ENCODE measurements around the gene HTT. TPM values are rescaled to one million over a fixed set of nuclear protein-coding genes. Genes with fewer than 3 reads are reported as not detected.

Gene HTT
- total and polyA plus RNA-seq, 10 of the 15 experiments (the other 5 are each of a cell fraction or from before 2014, with no cell fraction given) = 3.3 to 113 (median 43.3) TPM

DNA sequence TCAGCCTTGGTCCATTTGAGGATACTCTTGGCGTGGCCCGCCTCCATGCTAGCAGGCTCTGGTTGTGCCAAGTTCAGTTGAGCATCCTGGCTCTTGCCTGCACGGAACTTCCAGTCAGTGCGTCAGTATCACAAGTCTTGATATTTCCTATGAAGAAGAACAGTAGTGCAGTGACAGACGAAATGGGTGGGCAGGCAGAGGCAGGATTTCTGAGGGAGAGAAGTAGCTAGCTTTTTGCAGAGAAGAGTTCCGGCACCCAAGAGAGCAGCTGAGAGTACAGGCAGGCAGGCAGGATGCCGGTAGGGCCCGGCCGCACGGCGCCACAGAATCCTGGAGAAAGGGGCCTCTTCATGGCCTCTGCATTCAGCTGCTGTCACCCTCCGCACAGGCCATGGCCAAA is 118.3 kb downstream of the HTT start:
- H2AFZ ChIP-seq (ENCODE audit: control insufficient read depth, low read depth, low read length) = no peak overlapping the region
- H3K27ac ChIP-seq (ENCODE audit: control insufficient read depth, insufficient read depth) = no peak overlapping the region
- BruUV-seq (replicated peaks) = no TSS peak
- H3K9me3 ChIP-seq (replicated peaks; ENCODE audit: control insufficient read depth, insufficient read depth, low read length) = no peaks in the 10 kb centered on the region
- H4K20me1 ChIP-seq (ENCODE audit: control insufficient read depth, insufficient read depth) = 0 out of 2 replicates have a peak, but pooled peaks cover 2% of the 10 kb centered on the region
- H3K4me3 ChIP-seq = no peak overlapping the region
- H3K4me2 ChIP-seq (ENCODE audit: control insufficient read depth, insufficient read depth) = no peak overlapping the region
- no peaks in the 10 kb centered on the region for H3K27me3 ChIP-seq (replicated peaks in 1 of 2; ENCODE audit: control insufficient read depth in 2 of 2, insufficient read depth in 2 of 2, low read length in 1 of 2)
- DNase-seq (ENCODE audit: low read depth, low spot score) (no peak), FAIRE-seq (no peak), ATAC-seq (no peak)
- intact Hi-C loops (cut with micrococcal nuclease; ENCODE audit: unreplicated experiment) = no loop called here
- TF ChIP-seq SPI1 (IDR thresholded peaks at IDR 0.05; ENCODE audit: borderline replicate concordance, insufficient read depth, low read depth, low read length) (no peak), BACH1 (IDR thresholded peaks at IDR 0.05; ENCODE audit: borderline replicate concordance) (no peak), ZZZ3 (IDR thresholded peaks at IDR 0.05; ENCODE audit: control insufficient read depth, insufficient read length, low read depth) (no peak), NFIC (IDR thresholded peaks at IDR 0.05; ENCODE audit: low read depth, low read length) (no peak), HDAC6 (IDR thresholded peaks at IDR 0.05; ENCODE audit: unreplicated experiment) (no peak), BCLAF1 (IDR thresholded peaks at IDR 0.05) (no peak), TARDBP (IDR thresholded peaks at IDR 0.05; ENCODE audit: borderline replicate concordance) (no peak), CBFB (IDR thresholded peaks at IDR 0.05; ENCODE audit: low read depth) (no peak)
- TF ChIP-seq, protein P1, sequence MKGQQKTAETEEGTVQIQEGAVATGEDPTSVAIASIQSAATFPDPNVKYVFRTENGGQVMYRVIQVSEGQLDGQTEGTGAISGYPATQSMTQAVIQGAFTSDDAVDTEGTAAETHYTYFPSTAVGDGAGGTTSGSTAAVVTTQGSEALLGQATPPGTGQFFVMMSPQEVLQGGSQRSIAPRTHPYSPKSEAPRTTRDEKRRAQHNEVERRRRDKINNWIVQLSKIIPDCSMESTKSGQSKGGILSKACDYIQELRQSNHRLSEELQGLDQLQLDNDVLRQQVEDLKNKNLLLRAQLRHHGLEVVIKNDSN (IDR thresholded peaks at IDR 0.05; ENCODE audit: borderline replicate concordance, extremely low read length, insufficient read depth, low read depth, low read length) = no peak
- RAD21 ChIA-PET (ENCODE audit: unreplicated experiment) = no interaction called here
- H3K4me1 ChIP-seq (ENCODE audit: control insufficient read depth, insufficient read depth, low read length) = no peaks in the 10 kb centered on the region
- 99% methylated on average over 12 of the region's 12 CpGs for WGBS (ENCODE audit: insufficient coverage, insufficient replicate concordance, low lambda C conversion rate, missing lambda C conversion rate)
- POLR2A ChIA-PET = no interaction called here
- H3K9ac ChIP-seq (ENCODE audit: control insufficient read depth, insufficient read depth, low read length) = no peak overlapping the region
- SMC1A ChIA-PET (ENCODE audit: uncharacterized antibody, unreplicated experiment) = interaction anchor here (0.8 kb wide), 1 partner anchor 16 kb away, joined by 3 read pairs; no protein-coding TSS in a partner anchor
- H3K79me2 ChIP-seq (ENCODE audit: control insufficient read depth, insufficient read depth, low read length) = no peaks in the 10 kb centered on the region
- peaks cover 32 to 48% of the 10 kb centered on the region in 2 experiments for H3K36me3 ChIP-seq (ENCODE audit: control insufficient read depth in 2 of 2, insufficient read depth in 2 of 2, low read length in 1 of 2)
- in situ Hi-C loops (cut with MboI) = no loop called here
- CTCF ChIA-PET = interaction anchor here (0.8 to 1.2 kb wide), 3 partner anchors 154 to 289 kb away, joined by 3 read pairs; no protein-coding TSS in a partner anchor

All from GM12878 (cell line).